H9 (cell line): ENCODE results near the gene ATP5PB. TPM values are rescaled to one million over a fixed set of nuclear protein-coding genes. Genes with fewer than 3 reads are reported as not detected.
A peak's percentile ranks its signal among the peaks of the same experiment; 100 is the strongest.

Source experiments
- DNase-seq: peaks from one replicate; pipeline ENCODE4 v3.0.0-alpha.2; 2017
- H2AFZ ChIP-seq: one replicate; pipeline ENCODE4 v1.6.1; 2013; ENCODE audit warnings: mild to moderate bottlenecking, low read length, control low read depth, moderate library complexity
- H2AK5ac ChIP-seq: 2 replicates; pipeline ENCODE4 v1.6.1; 2013; ENCODE audit warnings: low read length, control low read depth, mixed read lengths; ENCODE audit not compliant: insufficient read length
- H2BK120ac ChIP-seq: one replicate; pipeline ENCODE4 v1.6.1; 2013; ENCODE audit warnings: low read depth, mild to moderate bottlenecking, low read length, control low read depth, inconsistent platforms; ENCODE audit not compliant: poor library complexity, severe bottlenecking
- H2BK12ac ChIP-seq: 2 replicates; pipeline ENCODE4 v1.6.1; 2013; ENCODE audit warnings: low read length, control low read depth, mixed read lengths, low read depth; ENCODE audit not compliant: insufficient read length
- H2BK15ac ChIP-seq: 2 replicates; pipeline ENCODE4 v1.6.1; 2013; ENCODE audit warnings: low read depth, low read length, control low read depth
- H2BK20ac ChIP-seq: one replicate; pipeline ENCODE4 v1.6.1; 2013; ENCODE audit warnings: low read depth, mild to moderate bottlenecking, low read length, control low read depth, inconsistent platforms; ENCODE audit not compliant: poor library complexity, severe bottlenecking
- H2BK5ac ChIP-seq: 2 replicates; pipeline ENCODE4 v1.6.1; 2013; ENCODE audit warnings: low read length, control low read depth, mixed read lengths; ENCODE audit not compliant: insufficient read length
- H3K14ac ChIP-seq: 2 replicates; pipeline ENCODE4 v1.6.1; 2013; ENCODE audit warnings: low read length, control low read depth; ENCODE audit not compliant: insufficient read depth
- H3K18ac ChIP-seq: 2 replicates; pipeline ENCODE4 v1.6.1; 2013; ENCODE audit warnings: low read depth, mild to moderate bottlenecking, mixed read lengths, low read length, control low read depth; ENCODE audit not compliant: insufficient read length
- H3K23ac ChIP-seq: 2 replicates; pipeline ENCODE4 v1.6.1; 2013; ENCODE audit warnings: low read length, control low read depth, mixed read lengths, low read depth; ENCODE audit not compliant: insufficient read length
- H3K23me2 ChIP-seq: 2 replicates; pipeline ENCODE4 v1.6.1; 2013; ENCODE audit warnings: low read depth, mild to moderate bottlenecking, mixed read lengths, low read length, control low read depth; ENCODE audit not compliant: insufficient read length, poor library complexity, severe bottlenecking
- H3K27ac ChIP-seq: 2 replicates; pipeline ENCODE4 v1.5.1; 2013; ENCODE audit warnings: low read length, control low read depth, mixed read lengths, low read depth; ENCODE audit not compliant: insufficient read length
- H3K27me3 ChIP-seq: 2 replicates; pipeline ENCODE4 v1.6.1; 2013; ENCODE audit warnings: low read length, control low read depth, inconsistent platforms; ENCODE audit not compliant: insufficient read depth
- H3K4ac ChIP-seq: 2 replicates; pipeline ENCODE4 v1.6.1; 2013; ENCODE audit warnings: low read depth, mild to moderate bottlenecking, control low read depth, inconsistent platforms, low read length, moderate library complexity
- H3K4me1 ChIP-seq: 2 replicates; pipeline ENCODE4 v1.6.1; 2013; ENCODE audit warnings: low read length, control low read depth, inconsistent platforms; ENCODE audit not compliant: insufficient read depth
- H3K4me2 ChIP-seq: 2 replicates; pipeline ENCODE4 v1.6.1; 2013; ENCODE audit warnings: low read length, control low read depth, mixed read lengths; ENCODE audit not compliant: insufficient read length, insufficient read depth
- H3K56ac ChIP-seq: 2 replicates; pipeline ENCODE4 v1.6.1; 2013; ENCODE audit warnings: low read depth, mild to moderate bottlenecking, mixed read lengths, low read length, control low read depth; ENCODE audit not compliant: insufficient read length
- H3K79me1 ChIP-seq: 2 replicates; pipeline ENCODE4 v1.6.1; 2013; ENCODE audit warnings: low read depth, mild to moderate bottlenecking, moderate library complexity, low read length, control low read depth, inconsistent platforms; ENCODE audit not compliant: insufficient read depth, poor library complexity, severe bottlenecking
- H3K79me2 ChIP-seq: 2 replicates; pipeline ENCODE4 v1.6.1; 2013; ENCODE audit warnings: low read length, control low read depth, inconsistent platforms; ENCODE audit not compliant: insufficient read depth
- H3K9ac ChIP-seq: 2 replicates; pipeline ENCODE4 v1.6.1; 2013; ENCODE audit warnings: low read length, control low read depth, mixed read lengths; ENCODE audit not compliant: insufficient read length; ENCODE audit errors: extremely low read depth
- H3K9me3 ChIP-seq: one replicate; pipeline ENCODE4 v1.6.1; 2013; ENCODE audit warnings: low read depth, low read length, inconsistent platforms; ENCODE audit not compliant: control insufficient read depth
- H3T11ph ChIP-seq: one replicate; pipeline ENCODE4 v1.6.1; 2013; ENCODE audit warnings: mild to moderate bottlenecking, low read length, control low read depth, inconsistent platforms
- H4K20me1 ChIP-seq: one replicate; pipeline ENCODE4 v1.6.1; 2013; ENCODE audit not compliant: control insufficient read depth, insufficient read length, insufficient read depth
- H4K5ac ChIP-seq: 2 replicates; pipeline ENCODE4 v1.6.1; 2013; ENCODE audit warnings: low read depth, mild to moderate bottlenecking, mixed read lengths, low read length, control low read depth; ENCODE audit not compliant: insufficient read length
- H4K8ac ChIP-seq: replicated peaks from 2 replicates; pipeline ENCODE4 v1.6.1; 2013; ENCODE audit warnings: low read length, control low read depth, mixed read lengths, low read depth; ENCODE audit not compliant: insufficient read length
- H4K91ac ChIP-seq: 2 replicates; pipeline ENCODE4 v1.6.1; 2013; ENCODE audit warnings: low read depth, mild to moderate bottlenecking, moderate library complexity, mixed read lengths, low read length, control low read depth; ENCODE audit not compliant: insufficient read length
- H3K27ac Mint-ChIP-seq, 3 experiments: 2 replicates in 2 of 3; 3 replicates in 1 of 3; pipeline ENCODE4 v1.8.0; 2020 to 2021; ENCODE audit warnings: mixed read lengths in 3 of 3, mild to moderate bottlenecking in 1 of 3, moderate library complexity in 1 of 3
- H3K27me3 Mint-ChIP-seq: 2 replicates; pipeline ENCODE4 v1.8.0; 2021; ENCODE audit warnings: low read depth, mild to moderate bottlenecking, moderate library complexity, mixed read lengths
- H3K36me3 Mint-ChIP-seq, 3 experiments: 2 replicates in 2 of 3; 3 replicates in 1 of 3; pipeline ENCODE4 v1.8.0; 2020 to 2021; ENCODE audit warnings: low read depth in 3 of 3, mixed read lengths in 3 of 3; ENCODE audit not compliant: insufficient read depth in 1 of 3
- H3K4me1 Mint-ChIP-seq, 2 experiments: 2 replicates each; pipeline ENCODE4 v1.8.0; 2020; ENCODE audit warnings: mixed read lengths in 2 of 2
- H3K4me3 Mint-ChIP-seq, 2 experiments: 2 replicates in 1 of 2; 3 replicates in 1 of 2; pipeline ENCODE4 v1.8.0; 2020 to 2021; ENCODE audit warnings: mild to moderate bottlenecking in 2 of 2, mixed read lengths in 2 of 2, moderate library complexity in 1 of 2
- H3K9me3 Mint-ChIP-seq, 2 experiments: 2 replicates in 1 of 2; 3 replicates in 1 of 2; pipeline ENCODE4 v1.8.0; 2020; ENCODE audit warnings: mild to moderate bottlenecking in 2 of 2, mixed read lengths in 2 of 2, moderate library complexity in 1 of 2
- CTCF ChIP-seq: fragments of 200-600 bp; sonication (generic); conservative IDR thresholded peaks from 3 replicates; pipeline ENCODE4 v1.8.0; 2021; ENCODE audit warnings: antibody characterized with exemption, mild to moderate bottlenecking
- WGBS: extraction: QIAGEN DNeasy Blood & Tissue Kit; methylation state at CpG from one replicate; pipeline ENCODE4 v1.1.7; 2013; ENCODE audit warnings: missing lambda C conversion rate, low lambda C conversion rate, mixed read lengths; ENCODE audit not compliant: insufficient read length; ENCODE audit errors: extremely low coverage; 5-methylcytosine and 5-hydroxymethylcytosine counted together
- total RNA-seq: library from RNA; stranded (reverse); gene quantifications from 2 replicates; pipeline ENCODE4 v1.2.1, GENCODE V29; 2021

Gene ATP5PB
- total RNA-seq, 1 experiment from 2014 or later, result 250 TPM

- Mint-ChIP-seq H3K4me3 (no peak overlapping the region; a peak in 1 of 5 replicates), H3K27ac (peak overlapping the region in 1 of 3 experiments; percentile 46; a peak in 1 of 7 replicates), H3K27me3 (no peaks in the 10 kb centered on the region), H3K9me3 (no peaks in the 10 kb centered on the region; a peak in 1 of 5 replicates), H3K4me1 (peaks cover 6% of the 10 kb centered on the region in 2 experiments), H3K36me3 (no peaks in the 10 kb centered on the region)
- no peak overlapping the region for H3K27ac ChIP-seq
- H3K79me1 ChIP-seq, result no peaks in the 10 kb centered on the region
- H3K9me3 ChIP-seq, result no peaks in the 10 kb centered on the region
- no peaks in the 10 kb centered on the region for H3K79me2 ChIP-seq
- no peak overlapping the region for H2BK5ac ChIP-seq
- no peak overlapping the region for H3K4ac ChIP-seq
- H3K18ac ChIP-seq, result no peak overlapping the region
- H3K14ac ChIP-seq, result no peak overlapping the region
- no peak overlapping the region for H2BK120ac ChIP-seq
- no peaks in the 10 kb centered on the region for H4K20me1 ChIP-seq
- no peak overlapping the region for H2AK5ac ChIP-seq
- no peak for DNase-seq
- no peak overlapping the region for H4K8ac ChIP-seq
- H2BK15ac ChIP-seq, result no peak overlapping the region
- H4K91ac ChIP-seq, result no peak overlapping the region
- H3K23ac ChIP-seq, result no peak overlapping the region
- H3K9ac ChIP-seq, result no peak overlapping the region
- no peaks in the 10 kb centered on the region for H3K23me2 ChIP-seq
- H4K5ac ChIP-seq, result no peak overlapping the region
- TF ChIP-seq CTCF, result no peak
- no peak overlapping the region for H3K4me2 ChIP-seq
- no CpG with 5 or more reads among the region's 4 CpGs for WGBS
- H2BK12ac ChIP-seq, result no peak overlapping the region
- H3K27me3 ChIP-seq, result no peaks in the 10 kb centered on the region
- H2BK20ac ChIP-seq, result no peak overlapping the region
- H3T11ph ChIP-seq, result no peak overlapping the region
- no peak overlapping the region for H3K56ac ChIP-seq
- no peak overlapping the region for H2AFZ ChIP-seq
- no peaks in the 10 kb centered on the region for H3K4me1 ChIP-seq
These were observed 41.0 kb downstream of the ATP5PB start for GRCh38 chr1:111490220-111490619.
